ENCODE measurements around the gene LYPD5. TPM values are rescaled to one million over a fixed set of nuclear protein-coding genes. Genes with fewer than 3 reads are reported as not detected.
A peak's percentile ranks its signal among the peaks of the same experiment; 100 is the strongest.

The LYPD5 gene
- total RNA-seq, 1 experiment from 2014 or later = 2.9 TPM

GRCh38 chr19:43763473-43763939 lies 38.7 kb downstream of the LYPD5 start:
- Histone ChIP-seq H3K27ac (peak overlapping the region; percentile 47), H3K9me2 (ENCODE audit: insufficient read depth) (no peaks in the 10 kb centered on the region), H3K79me2 (ENCODE audit: low read depth) (no peaks in the 10 kb centered on the region), H3K9me3 (ENCODE audit: insufficient read depth, low read depth) (no peaks in the 10 kb centered on the region), H3K36me3 (ENCODE audit: low read depth) (peaks cover 4% of the 10 kb centered on the region; the same call in 1 of the 2 replicates), H3K4me2 (no peak overlapping the region), H4K20me1 (ENCODE audit: insufficient read depth) (no peaks in the 10 kb centered on the region), H3K4me3 (no peak overlapping the region), H3K27me3 (ENCODE audit: insufficient read depth, low read depth) (no peaks in the 10 kb centered on the region), H2AFZ (no peak overlapping the region), H3K4me1 (replicated peaks; ENCODE audit: insufficient read depth) (peaks cover 52% of the 10 kb centered on the region), H3F3A (ENCODE audit: insufficient read depth, low read depth) (peaks cover 56% of the 10 kb centered on the region)
- BruUV-seq (replicated peaks) = no TSS peak
- TF ChIP-seq EZH2 (IDR thresholded peaks at IDR 0.05; ENCODE audit: low read depth) (no peak), CTCF (conservative IDR thresholded peaks at IDR 0.05) (no peak)
- ChIA-PET CTCF (no interaction called here), POLR2A (ENCODE audit: unreplicated experiment) (interaction anchor here (0.9 kb wide), 1 partner anchor 95 kb away, joined by 7 read pairs; no protein-coding TSS in a partner anchor)
- intact Hi-C loops (cut with micrococcal nuclease; ENCODE audit: unreplicated experiment) = no loop called here
- no peak for DNase-seq

- Histone ChIP-seq H3K36me3 (ENCODE audit: low read depth) (peaks cover 4% of the 10 kb centered on the region; the same call in 1 of the 2 replicates), H3K27me3 (ENCODE audit: insufficient read depth, low read depth) (no peaks in the 10 kb centered on the region), H4K20me1 (ENCODE audit: insufficient read depth) (no peaks in the 10 kb centered on the region), H3K9me2 (ENCODE audit: insufficient read depth) (no peaks in the 10 kb centered on the region), H3K79me2 (ENCODE audit: low read depth) (peaks cover 5% of the 10 kb centered on the region; the same call in 1 of the 2 replicates), H3K9me3 (ENCODE audit: insufficient read depth, low read depth) (no peaks in the 10 kb centered on the region), H3K4me3 (no peak overlapping the region), H3K27ac (peak overlapping the region; percentile 47; the same call in 1 of the 2 replicates), H3K4me1 (replicated peaks; ENCODE audit: insufficient read depth) (peaks cover 59% of the 10 kb centered on the region), H3K4me2 (no peak overlapping the region), H2AFZ (no peak overlapping the region), H3F3A (ENCODE audit: insufficient read depth, low read depth) (peaks cover 56% of the 10 kb centered on the region)
- intact Hi-C loops (cut with micrococcal nuclease; ENCODE audit: unreplicated experiment) = no loop called here
- no TSS peak for BruUV-seq (replicated peaks)
- ChIA-PET CTCF (interaction anchor here (0.7 kb wide), 1 partner anchor 812 kb away, joined by 3 read pairs; no protein-coding TSS in a partner anchor), POLR2A (ENCODE audit: unreplicated experiment) (interaction anchor here (0.9 kb wide), 1 partner anchor 94 kb away, joined by 7 read pairs; no protein-coding TSS in a partner anchor)
- TF ChIP-seq CTCF (conservative IDR thresholded peaks at IDR 0.05) (no peak), EZH2 (IDR thresholded peaks at IDR 0.05; ENCODE audit: low read depth) (no peak)
- no peak for DNase-seq
Observed at GRCh38 chr19:43762814-43763213, 39.4 kb downstream of the LYPD5 start.

GRCh38 chr19:43760941-43761340 lies 41.3 kb downstream of the LYPD5 start:
- BruUV-seq (replicated peaks) = no TSS peak
- H3K4me3 ChIP-seq = no peak overlapping the region
- H3K4me2 ChIP-seq = no peak overlapping the region
- H2AFZ ChIP-seq = no peak overlapping the region
- no peaks in the 10 kb centered on the region for H3K27me3 ChIP-seq (ENCODE audit: insufficient read depth, low read depth)
- no peaks in the 10 kb centered on the region for H3K9me2 ChIP-seq (ENCODE audit: insufficient read depth)
- peaks cover 11% of the 10 kb centered on the region; the same call in 1 of the 2 replicates for H3K79me2 ChIP-seq (ENCODE audit: low read depth)
- H3F3A ChIP-seq (ENCODE audit: insufficient read depth, low read depth) = peaks cover 56% of the 10 kb centered on the region
- H3K36me3 ChIP-seq (ENCODE audit: low read depth) = no peaks in the 10 kb centered on the region
- no peaks in the 10 kb centered on the region for H4K20me1 ChIP-seq (ENCODE audit: insufficient read depth)
- ChIA-PET POLR2A (ENCODE audit: unreplicated experiment) (no interaction called here), CTCF (no interaction called here)
- H3K9me3 ChIP-seq (ENCODE audit: insufficient read depth, low read depth) = no peaks in the 10 kb centered on the region
- DNase-seq = no peak
- peaks cover 66% of the 10 kb centered on the region for H3K4me1 ChIP-seq (replicated peaks; ENCODE audit: insufficient read depth)
- intact Hi-C loops (cut with micrococcal nuclease; ENCODE audit: unreplicated experiment) = no loop called here
- H3K27ac ChIP-seq = no peak overlapping the region
- TF ChIP-seq EZH2 (IDR thresholded peaks at IDR 0.05; ENCODE audit: low read depth) (no peak), CTCF (conservative IDR thresholded peaks at IDR 0.05) (no peak)
